Ishikawa (cell line): ENCODE results near the gene TRAK2.

ENCODE experiments used
- FOXM1 ChIP-seq: IDR thresholded peaks from 2 replicates; pipeline ENCODE4 v1.6.1; 2012; ENCODE audit warnings: low read depth, borderline replicate concordance
- TAF1 ChIP-seq: IDR thresholded peaks from 2 replicates; pipeline ENCODE4 v1.6.1; 2012; ENCODE audit warnings: low read depth, mild to moderate bottlenecking
- TCF12 ChIP-seq: IDR thresholded peaks from 2 replicates; pipeline ENCODE4 v1.6.1; 2012; ENCODE audit warnings: low read depth

- TF ChIP-seq TAF1 (no peak), TCF12 (no peak), FOXM1 (no peak)
These were observed 18.5 kb downstream of the TRAK2 start for GRCh38 chr2:201432621-201433393.
